GM18499 (cell line): ENCODE results near the gene FAM50A.

Experiments
- ATAC-seq: cut with Tn5 transposase; IDR thresholded peaks from one replicate; pipeline ENCODE4 v1.9.1; 2021; ENCODE audit warnings: moderate number of reproducible peaks; ENCODE audit not compliant: insufficient read depth, unreplicated experiment

The FAM50A gene

DNA sequence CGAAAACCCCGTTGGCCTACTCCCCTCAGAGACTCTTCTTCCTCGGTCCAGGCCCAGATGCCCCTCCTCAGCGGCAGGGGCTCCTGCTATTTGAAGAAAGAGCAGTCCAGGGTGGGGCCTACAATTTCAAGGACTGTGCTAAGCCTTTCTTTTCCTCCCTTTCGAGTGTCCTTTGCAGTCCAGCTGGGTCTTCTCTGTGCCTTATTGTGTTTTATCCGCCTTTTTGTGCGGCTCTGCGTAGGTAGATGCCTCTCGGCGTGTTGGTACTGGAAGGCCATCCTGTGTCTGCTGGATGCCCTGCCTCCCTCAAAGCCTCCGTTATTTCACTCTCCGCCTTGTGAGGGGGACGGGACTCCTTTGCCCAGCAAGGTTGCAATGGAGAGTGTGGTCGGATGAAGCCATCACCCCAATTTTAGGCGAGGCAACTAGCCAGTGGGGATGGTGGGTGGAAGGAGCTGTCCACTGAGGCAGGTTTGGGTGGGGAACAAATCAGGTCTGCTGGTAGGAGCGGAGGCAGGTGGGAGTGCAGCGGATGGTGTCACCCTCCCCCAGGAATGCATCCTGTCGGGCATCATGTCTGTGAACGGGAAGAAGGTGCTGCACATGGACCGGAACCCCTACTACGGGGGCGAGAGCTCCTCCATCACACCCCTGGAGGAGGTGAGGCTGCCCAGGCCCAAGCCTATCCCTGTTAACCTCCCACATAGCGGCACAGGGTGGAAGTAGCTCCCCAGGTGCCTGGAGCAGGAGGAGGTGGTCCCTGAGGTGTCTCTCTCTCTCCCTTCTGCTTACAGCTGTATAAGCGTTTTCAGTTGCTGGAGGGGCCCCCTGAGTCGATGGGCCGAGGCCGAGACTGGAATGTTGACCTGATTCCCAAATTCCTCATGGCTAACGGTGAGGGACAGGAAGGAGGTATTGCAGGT lies 5.7 kb upstream of the FAM50A start:
- no peak for ATAC-seq

DNA sequence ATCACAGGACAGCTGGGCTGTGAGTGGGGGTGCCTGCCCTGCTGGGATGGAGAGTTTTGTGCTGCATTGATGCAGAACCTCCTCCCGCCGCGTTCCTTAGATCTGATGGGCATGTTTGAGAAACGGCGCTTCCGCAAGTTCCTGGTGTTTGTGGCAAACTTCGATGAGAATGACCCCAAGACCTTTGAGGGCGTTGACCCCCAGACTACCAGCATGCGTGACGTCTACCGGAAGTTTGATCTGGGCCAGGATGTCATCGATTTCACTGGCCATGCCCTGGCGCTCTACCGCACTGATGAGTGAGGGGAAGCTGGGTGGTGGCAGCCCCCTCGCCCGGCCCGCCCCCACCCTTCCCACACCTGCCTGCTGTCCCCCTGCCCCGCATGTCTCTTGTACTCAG lies 4.1 kb upstream of the FAM50A start:
- ATAC-seq: no peak

DNA sequence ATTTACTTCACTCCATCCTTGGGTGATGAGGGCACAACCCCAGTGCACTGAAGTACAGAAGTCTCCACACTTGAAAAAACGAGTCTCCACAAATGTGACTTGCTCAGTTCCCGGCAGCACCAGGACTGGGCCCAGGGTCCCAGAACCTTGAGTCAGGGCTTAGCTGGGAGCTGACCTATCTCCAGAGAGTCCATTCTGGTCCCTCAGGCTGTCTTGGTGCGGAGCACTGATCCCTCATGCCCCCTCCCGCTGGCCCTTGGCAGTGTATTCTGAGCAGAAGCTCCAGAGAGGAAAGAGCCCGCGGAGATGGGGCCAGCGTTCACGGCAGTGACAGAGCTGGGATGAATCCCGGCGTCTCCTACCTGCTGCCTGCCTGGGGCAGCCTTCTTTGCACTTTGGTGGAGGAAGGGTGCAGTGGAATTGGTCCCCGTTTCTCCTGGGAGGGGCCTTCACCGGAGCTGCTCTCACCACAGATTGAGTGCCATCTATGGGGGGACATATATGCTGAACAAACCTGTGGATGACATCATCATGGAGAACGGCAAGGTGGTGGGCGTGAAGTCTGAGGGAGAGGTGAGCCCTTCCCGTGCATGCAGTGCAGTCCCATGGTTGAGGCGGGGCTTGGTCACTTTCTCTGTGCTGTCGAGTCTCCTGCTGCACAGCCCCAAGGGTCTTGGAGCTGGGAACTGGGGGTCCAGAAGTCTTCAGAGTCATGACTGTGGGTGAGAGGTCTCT lies 3.2 kb upstream of the FAM50A start:
- no peak for ATAC-seq

DNA sequence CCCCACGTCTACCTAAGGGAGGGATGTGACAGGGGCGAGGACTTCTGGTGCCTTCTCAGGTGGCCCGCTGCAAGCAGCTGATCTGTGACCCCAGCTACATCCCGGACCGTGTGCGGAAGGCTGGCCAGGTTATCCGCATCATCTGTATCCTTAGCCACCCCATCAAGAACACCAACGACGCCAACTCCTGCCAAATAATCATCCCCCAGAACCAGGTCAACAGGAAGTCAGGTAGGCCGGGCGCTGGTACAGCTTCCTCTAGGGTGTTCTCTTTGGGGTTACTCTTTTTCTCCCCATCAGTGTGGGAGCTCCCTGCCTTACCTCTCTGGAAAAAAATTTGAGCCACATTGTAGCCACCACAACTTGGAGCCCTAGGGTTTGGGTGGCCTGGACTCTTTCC lies 2.4 kb upstream of the FAM50A start:
- ATAC-seq: no peak

DNA sequence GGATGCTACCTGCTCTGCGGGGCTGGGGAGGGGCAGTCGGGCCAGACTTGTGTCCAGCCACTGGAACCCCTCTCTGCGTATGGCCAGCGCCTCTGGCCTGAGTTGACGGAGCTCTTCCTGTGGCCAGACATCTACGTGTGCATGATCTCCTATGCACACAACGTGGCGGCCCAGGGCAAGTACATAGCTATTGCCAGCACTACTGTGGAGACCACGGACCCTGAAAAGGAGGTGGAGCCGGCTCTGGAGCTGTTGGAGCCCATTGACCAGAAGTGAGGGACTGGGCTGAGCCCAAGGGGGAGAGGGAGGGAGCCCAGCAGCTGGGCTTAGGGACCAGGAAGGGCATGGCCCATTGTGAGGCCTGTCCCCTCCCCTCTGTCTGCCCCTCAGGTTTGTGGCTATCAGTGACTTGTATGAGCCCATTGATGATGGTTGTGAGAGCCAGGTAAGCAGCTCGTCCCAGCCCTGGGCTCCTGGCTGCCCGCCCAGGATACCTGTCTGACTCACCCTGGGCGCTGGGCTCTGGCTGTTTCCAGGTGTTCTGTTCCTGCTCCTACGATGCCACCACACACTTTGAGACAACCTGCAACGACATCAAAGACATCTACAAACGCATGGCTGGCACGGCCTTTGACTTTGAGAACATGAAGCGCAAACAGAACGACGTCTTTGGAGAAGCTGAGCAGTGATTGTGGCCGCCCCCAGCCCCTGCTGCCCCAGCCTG lies 1.8 kb upstream of the FAM50A start:
- no peak for ATAC-seq

DNA sequence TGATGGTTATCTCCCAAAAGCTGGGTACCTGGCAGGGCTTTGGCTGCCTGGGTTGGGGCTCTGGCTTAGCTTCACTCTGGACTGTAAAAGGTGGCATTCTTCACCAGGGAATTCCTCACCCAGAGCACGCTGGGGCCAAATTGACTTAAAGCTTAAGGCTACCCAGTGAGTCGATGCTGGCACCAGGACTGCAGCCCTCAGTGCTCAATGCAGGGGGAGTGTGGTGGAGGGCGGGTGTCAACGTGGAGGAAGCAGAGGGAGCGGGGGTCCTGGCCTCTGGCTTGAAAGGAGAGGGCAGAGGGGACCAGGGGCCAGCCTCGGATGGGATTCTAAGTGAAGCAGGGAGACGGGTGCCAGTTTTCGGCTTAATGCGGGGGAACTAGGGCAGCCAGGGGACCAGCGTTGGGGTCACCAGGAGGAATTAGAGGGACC lies 446 bp upstream of the FAM50A start:
- no peak for ATAC-seq

DNA sequence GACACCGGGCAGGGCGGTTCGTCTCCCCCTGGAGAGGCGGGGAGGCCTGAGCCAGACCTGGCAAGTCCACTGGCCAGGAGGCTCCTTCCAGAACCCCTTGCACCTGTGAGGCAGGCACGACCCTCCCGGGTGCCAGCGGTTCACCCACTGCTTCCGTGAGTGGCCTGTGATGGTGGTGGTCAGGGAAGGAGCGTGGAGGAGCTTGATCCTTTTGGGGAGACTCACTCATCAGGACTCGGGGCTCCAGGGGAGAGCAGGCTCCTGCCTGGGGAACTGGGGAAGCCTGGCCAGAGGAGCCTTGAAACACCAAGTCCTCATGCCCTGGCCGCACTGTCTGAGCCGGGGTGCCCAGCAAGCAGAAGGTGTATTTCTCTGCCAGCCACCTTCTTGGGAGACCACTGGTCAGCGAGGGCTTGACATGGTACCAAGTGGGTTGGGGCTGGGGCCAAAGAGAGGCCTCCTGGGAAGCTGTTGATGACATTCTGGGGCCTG lies 860 bp downstream of the FAM50A start:
- no peak for ATAC-seq

DNA sequence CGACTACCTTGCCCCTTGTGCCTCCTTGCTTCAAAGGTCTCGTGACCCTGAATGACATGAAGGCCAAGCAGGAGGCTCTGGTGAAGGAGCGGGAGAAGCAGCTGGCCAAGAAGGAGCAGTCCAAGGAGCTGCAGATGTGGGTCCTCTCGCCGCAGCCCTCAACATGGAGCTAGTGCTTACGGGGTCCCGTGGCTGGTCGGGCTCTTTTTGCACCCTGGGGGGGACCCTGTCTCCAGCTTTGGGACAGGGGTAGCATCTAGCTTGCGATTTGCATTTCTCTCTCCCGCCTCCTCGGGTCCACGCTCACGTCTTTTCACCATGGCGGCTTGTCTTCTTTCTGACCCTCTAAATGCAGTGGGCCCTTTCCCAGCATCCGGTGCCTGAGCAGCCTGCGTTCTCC lies 1.8 kb downstream of the FAM50A start:
- ATAC-seq: no peak

DNA sequence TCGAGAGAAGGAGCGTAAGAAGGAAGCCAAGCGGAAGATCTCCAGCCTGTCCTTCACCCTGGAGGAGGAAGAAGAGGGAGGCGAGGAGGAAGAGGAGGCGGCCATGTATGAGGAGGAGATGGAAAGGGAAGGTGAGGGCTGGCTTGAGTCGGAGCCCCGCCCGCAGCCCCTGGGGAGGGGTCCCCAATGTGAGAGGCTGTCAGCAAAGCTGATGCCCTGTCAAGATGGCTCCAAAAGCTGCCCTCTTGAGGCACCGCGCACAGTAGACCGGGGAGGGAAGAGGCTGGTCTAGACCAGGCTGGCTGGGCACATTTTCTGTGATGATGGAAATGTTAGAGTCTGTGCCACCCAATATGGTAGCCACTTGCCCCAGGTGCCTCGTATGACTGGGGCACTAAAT lies 2.5 kb downstream of the FAM50A start:
- no peak for ATAC-seq

DNA sequence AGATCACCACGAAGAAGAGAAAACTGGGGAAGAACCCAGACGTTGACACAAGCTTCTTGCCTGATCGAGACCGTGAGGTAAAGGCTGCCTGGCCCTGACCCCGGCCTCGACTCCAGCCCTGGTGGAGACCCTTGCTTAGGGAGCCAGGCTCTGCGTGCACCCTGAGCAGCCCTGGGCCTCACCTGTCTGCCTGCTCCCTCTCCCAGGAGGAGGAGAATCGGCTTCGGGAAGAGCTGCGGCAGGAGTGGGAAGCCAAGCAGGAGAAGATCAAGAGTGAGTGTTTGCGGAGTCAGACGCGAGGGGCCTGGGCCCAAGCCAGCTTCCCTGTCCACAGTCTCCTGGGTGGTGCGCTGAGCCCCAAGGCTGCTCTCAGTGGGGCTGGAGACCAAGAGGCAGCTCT lies 4.5 kb downstream of the FAM50A start:
- no peak for ATAC-seq

DNA sequence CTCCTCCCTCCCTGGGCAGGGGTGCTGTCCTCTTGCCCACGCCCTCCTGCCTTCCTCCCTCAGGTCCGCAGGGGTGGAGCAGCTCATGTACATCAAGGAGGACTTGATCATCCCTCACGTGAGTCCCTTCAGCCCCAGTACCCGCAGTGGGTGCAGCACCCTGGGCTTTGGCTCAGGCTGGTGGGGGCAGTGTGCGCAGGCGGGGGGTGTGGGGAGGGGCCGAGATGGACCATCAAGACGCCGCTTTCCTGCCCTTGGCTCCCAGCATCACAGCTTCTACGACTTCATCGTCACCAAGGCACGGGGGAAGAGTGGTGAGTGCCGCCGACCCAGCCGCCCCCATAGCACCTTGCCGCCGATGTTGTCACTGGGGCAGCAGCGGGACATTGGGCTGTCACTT lies 5.7 kb downstream of the FAM50A start:
- ATAC-seq: no peak

DNA sequence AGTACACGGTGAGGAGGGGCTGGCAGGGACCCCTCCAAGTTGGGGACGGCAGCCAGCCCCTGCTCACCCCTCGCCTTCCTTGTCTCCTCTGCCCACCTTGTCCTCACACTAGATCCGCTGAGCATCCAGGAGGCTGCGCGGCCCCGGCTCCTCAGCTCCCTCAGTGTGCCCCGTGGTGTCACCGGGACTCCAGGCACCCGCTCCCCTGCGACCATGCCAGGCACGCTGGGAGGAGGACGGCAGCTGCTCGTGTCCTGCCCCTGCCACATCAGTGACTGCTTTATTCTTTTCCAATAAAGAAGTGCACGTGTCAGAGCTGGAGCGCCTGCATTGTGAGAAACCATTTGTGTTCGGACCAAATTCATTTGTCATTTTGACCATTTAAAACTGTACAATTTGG lies 6.4 kb downstream of the FAM50A start:
- no peak for ATAC-seq

DNA sequence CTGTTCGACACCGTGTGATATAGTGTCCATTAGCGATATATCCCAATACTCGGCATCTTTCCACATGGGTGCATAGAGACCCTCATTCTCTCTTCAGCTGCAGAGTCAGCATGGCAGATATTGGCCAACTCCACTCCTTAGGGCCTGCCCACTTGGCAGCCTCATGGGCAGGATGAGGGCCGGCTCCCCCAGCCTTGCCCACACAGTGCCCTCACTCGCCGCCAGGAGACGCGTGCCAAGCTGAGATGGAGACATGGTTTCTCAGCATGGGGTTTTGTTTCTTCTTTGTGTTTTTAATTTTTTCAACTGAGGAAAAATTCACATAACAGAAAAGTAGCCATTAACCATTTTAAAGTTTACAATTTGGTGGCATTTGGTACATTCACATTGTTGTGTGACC lies 8.9 kb downstream of the FAM50A start:
- ATAC-seq: no peak

DNA sequence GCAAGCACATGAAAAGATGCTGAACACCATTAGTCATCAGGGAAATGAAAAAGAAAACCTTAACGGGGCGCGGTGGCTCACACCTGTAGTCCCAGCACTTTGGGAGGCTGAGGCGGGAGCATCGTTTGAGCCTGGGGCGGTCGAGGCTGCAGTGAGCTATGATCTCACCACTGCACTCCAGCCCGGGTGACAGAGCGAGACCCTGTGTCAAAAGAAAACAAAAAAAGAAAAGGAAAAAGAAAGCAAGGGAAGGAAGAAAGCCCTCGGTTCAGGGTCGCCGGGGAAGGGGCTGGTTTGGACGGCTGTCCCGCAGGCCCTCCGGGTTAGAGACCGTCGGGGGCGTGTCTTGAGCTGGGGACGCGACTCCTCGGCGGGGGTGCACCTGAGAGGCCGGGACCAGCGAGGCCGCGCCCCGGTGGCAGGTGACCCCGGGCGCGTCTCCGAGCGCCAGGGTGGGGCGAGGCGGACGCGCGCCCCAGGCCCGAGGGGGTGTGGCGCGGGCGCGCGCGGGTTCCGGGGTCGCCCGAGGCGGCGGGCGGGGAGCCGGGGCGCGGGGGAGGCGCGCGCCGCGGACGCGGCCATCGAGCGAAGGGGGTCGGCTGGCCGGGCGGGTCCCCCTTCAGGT lies 13.7 kb downstream of the FAM50A start:
- no peak for ATAC-seq

DNA sequence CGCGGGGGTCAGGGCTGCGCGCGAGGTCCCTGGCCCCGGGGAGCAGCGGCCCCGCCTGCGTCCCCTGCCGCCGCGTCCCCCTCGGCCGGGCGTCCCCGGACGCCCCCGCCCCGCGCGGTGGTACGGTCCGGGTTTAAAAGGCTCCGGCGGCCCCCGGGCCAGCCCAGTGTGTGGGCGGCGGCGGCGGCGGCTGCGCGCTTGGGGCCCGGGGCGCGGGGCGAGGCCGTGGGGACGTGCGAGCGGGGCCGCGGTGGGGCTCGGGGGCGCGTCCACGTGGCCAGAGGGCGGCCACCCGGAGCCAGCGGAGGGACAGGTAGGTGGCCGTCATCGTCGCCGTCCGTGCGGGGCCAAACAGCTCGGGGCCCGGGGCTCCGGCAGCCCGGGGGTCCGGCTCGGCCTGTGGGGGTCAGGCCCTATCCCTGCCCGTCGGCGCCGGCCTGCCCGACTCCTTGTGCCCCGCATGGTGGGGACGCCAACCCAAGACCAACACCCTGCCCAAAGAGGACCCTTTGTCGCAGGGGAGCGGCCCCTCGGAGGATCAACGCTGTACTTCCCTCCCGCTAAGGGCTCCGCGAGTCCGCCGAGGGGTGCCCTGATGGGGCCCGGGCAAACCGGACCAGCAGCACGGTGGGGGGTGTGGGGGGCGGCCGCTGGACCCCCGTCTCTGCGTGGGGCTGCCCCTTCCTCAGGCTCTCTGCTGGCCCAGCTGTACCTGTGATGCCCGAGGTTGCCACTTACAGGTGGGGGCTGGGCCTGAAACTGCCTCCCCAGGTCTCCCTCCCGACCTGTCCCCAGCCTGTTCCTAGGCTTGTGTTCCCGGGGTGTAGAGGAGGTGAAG lies 14.4 kb downstream of the FAM50A start, which contains the start of gene PLXNA3:
Gene PLXNA3, plus strand, starts transcription at position 166 of the 838 bp plus-strand sequence. CDS start 1,903 bp downstream, outside the sequence.
- ATAC-seq: no peak

DNA sequence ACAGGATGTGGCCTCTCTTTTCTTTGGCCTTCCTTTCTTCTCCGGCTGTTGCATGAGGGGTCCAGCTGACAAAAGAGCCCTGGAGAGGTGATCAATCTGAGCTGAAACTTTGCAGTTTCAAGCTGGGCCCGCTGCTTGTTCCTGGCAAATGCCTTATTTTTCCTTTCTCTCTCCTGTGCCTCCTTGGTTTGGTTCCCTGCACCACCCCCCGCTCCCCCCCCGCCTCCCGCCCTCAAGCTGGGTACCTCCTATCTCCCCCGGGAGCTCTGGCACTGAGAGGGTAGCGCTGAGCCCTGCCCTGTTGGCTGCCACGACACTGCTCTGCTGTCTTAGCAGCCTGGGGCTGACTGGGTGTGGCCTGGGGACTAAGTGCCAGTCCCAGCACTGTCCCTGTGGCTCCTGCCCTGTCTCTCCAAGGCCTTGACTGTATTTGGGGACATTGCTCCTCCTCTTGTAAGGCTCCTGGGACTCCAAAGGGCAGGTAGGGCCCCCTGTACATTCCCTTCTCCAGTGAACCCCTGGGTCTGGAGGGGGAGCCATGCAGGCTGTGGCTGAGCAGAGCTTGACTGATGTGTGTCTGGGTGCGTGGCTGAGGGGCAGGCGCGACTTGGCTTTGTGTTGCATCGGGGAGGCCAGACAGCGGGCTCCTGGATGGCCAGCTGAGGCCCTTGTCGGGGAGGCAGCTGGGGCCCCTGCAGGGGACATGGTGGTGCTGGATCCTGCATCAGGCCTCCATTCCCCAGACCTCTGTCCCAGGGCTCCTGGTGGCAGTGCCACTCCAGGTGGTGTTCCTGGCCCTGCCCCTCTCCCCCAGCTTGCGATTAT lies 15.2 kb downstream of the FAM50A start:
- ATAC-seq: no peak

DNA sequence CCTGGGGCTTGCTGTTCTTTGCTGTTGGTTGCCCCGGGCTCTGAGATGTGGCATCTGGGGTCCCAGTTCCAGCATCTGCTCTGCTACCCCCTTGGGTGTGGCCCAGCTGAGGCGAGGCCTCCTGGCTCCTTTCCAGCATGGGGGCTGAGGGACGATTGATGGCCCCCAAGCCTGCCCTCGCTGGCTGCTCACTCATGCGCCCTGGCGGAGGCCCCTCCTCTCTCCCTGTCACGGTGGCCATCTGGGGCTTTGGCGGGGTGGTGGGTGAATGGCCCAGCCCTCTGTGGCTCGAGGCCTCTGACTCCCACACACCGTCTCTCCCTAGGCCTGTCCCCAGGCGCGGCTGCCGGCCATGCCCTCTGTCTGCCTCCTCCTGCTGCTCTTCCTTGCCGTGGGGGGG lies 15.9 kb downstream of the FAM50A start:
- ATAC-seq: no peak

DNA sequence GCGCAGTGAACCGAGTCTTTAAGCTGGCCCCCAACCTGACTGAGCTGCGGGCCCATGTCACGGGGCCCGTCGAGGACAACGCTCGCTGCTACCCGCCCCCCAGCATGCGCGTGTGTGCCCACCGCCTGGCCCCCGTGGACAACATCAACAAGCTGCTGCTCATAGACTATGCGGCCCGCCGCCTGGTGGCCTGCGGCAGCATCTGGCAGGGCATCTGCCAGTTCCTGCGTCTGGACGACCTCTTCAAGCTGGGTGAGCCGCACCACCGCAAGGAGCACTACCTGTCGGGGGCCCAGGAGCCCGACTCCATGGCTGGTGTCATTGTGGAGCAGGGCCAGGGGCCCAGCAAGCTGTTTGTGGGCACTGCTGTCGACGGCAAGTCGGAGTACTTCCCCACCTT lies 16.4 kb downstream of the FAM50A start:
- no peak for ATAC-seq

DNA sequence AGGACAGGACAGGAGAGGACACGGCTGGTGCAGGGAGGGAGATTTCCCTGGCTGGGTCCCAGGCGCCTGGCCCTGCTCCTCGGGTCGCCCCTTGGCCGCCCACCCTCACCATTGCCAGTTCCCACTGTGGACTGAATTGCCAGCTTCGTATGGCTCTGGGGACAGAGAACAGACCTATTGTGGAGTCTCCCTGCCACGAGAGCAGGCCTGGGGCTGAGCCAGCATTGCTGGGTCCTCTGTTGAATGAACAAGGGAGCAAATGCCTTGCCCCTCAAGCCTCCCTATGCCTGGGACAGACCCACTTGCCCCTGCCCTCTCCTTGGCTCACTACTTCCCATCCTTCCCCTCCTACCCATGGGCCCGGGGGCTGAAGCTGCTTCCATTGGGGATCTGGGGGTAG lies 18.5 kb downstream of the FAM50A start:
- no peak for ATAC-seq
